Gastrocnemius medialis (tissue), 4 donors: Measurements from ENCODE around the gene OAT. TPM values are rescaled to one million over a fixed set of nuclear protein-coding genes. Genes with fewer than 3 reads are reported as not detected.

Experiments
- ATAC-seq, 2 donors: fragments of 150-250 bp; one replicate each; pipeline ENCODE4 v1.9.1; 2016
- DNase-seq, 2 donors: peaks; one replicate each; pipeline ENCODE4 v3.0.0-alpha.2; 2019
- H3K27ac ChIP-seq, 4 donors: fragments of 200-600 bp; sonication (generic); 1 replicate in 1 of 4; 2 replicates in 3 of 4; pipeline ENCODE4 v1.5.1; 2016 to 2018; ENCODE audit warnings: mild to moderate bottlenecking in 2 of 4, moderate library complexity in 1 of 4
- H3K27me3 ChIP-seq, 3 donors: fragments of 200-600 bp; sonication (generic) in 2 of 3; 1 replicate in 1 of 3; 2 replicates in 2 of 3; pipeline versions ENCODE4 v1.5.1 to v1.6.0; 2016 to 2019; ENCODE audit warnings: mild to moderate bottlenecking in 1 of 3, moderate library complexity in 1 of 3
- H3K36me3 ChIP-seq, 2 donors: fragments of 200-600 bp; sonication (generic) in 1 of 2; one replicate each; pipeline ENCODE4 v1.5.1; 2017 to 2018
- H3K4me1 ChIP-seq, 2 donors: fragments of 200-600 bp; sonication (generic) in 1 of 2; one replicate each; pipeline ENCODE4 v1.5.1; 2016 to 2017; ENCODE audit warnings: mild to moderate bottlenecking in 2 of 2
- H3K4me3 ChIP-seq, 4 donors: fragments of 200-600 bp; sonication (generic) in 3 of 4; 1 replicate in 1 of 4; 2 replicates in 3 of 4; pipeline ENCODE4 v1.5.1; 2016 to 2019; ENCODE audit warnings: mild to moderate bottlenecking in 2 of 4
- H3K9me3 ChIP-seq, 3 donors: fragments of 200-600 bp; sonication (generic) in 2 of 3; 1 replicate in 1 of 3; 2 replicates in 2 of 3; pipeline ENCODE4 v1.5.1; 2016 to 2019
- POLR2A ChIP-seq, 2 donors: fragments of 450-650 bp; IDR thresholded peaks; one replicate each; pipeline ENCODE4 v1.6.1; 2017; ENCODE audit warnings: antibody characterized with exemption in 2 of 2, mild to moderate bottlenecking in 2 of 2, moderate library complexity in 2 of 2
- in situ Hi-C, 4 donors: fragments of 200-750 bp; cut with MboI; loops; one replicate each; pipeline versions ENCODE4 v1.15.0 to v1.8.0; 2017; ENCODE audit warnings: low sequenced_read_pairs in 4 of 4
- intact Hi-C: fragments of 100-400 bp; cut with DNase I; formaldehyde crosslinking; loops from one replicate; pipeline ENCODE4 v1.15.1; 2023; ENCODE audit warnings: low total_unique reads
- total RNA-seq, 4 donors: library from RNA; depleted of rRNA; stranded (reverse); fragments of >200 nt; gene quantifications; one replicate each; pipeline versions ENCODE4 v1.1.0 to v1.2.3, GENCODE V29; 2016
- TF ChIP-seq, protein P1 (sequence below), 5 experiments: fragments of 450-650 bp in 3 of 5; fragments of 200-600 bp in 2 of 5; sonication (generic) in 2 of 5; IDR thresholded peaks in 4 of 5; conservative IDR thresholded peaks in 1 of 5; 1 replicate in 4 of 5; 2 replicates in 1 of 5; pipeline ENCODE4 v1.5.1; 2016 to 2019; ENCODE audit warnings: antibody characterized with exemption in 5 of 5, mild to moderate bottlenecking in 3 of 5, moderate library complexity in 3 of 5

Gene OAT
- total RNA-seq, 4 donors from 2014 or later: 20.1 to 97.2 (median 42.6) TPM

DNA sequence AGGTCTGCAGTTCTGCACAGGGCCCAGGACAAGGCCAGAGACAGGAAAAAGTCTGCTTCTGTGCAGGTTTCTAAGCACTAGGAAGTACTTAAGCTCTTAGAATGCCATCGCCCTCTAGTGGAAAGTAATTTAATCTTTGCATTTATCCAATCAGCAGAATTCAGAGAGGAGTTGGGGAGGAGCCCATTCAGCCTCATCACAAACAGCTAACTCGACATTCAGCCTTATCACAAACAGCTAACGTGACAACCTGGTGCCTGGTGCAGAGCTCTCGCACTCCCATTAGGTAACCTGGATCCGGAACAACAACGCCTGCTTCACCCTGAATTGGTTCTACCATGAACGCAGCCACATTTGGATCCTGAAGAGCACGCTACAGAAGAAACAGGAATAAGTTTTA is 15.2 kb downstream of the OAT start:
- ATAC-seq (peak; percentile 54 to 86), DNase-seq (no peak)
- Histone ChIP-seq H3K27ac (no peak overlapping the region), H3K27me3 (no peaks in the 10 kb centered on the region), H3K9me3 (no peaks in the 10 kb centered on the region), H3K4me3 (no peak overlapping the region), H3K4me1 (no peaks in the 10 kb centered on the region), H3K36me3 (peaks cover 6 to 83% of the 10 kb centered on the region in 2 donors)
- in situ Hi-C loops: no loop called here
- TF ChIP-seq, protein P1, sequence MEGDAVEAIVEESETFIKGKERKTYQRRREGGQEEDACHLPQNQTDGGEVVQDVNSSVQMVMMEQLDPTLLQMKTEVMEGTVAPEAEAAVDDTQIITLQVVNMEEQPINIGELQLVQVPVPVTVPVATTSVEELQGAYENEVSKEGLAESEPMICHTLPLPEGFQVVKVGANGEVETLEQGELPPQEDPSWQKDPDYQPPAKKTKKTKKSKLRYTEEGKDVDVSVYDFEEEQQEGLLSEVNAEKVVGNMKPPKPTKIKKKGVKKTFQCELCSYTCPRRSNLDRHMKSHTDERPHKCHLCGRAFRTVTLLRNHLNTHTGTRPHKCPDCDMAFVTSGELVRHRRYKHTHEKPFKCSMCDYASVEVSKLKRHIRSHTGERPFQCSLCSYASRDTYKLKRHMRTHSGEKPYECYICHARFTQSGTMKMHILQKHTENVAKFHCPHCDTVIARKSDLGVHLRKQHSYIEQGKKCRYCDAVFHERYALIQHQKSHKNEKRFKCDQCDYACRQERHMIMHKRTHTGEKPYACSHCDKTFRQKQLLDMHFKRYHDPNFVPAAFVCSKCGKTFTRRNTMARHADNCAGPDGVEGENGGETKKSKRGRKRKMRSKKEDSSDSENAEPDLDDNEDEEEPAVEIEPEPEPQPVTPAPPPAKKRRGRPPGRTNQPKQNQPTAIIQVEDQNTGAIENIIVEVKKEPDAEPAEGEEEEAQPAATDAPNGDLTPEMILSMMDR (IDR thresholded peaks at IDR 0.05 in 4 of 5, conservative IDR thresholded peaks at IDR 0.05 in 1 of 5): peak in 4 of 5 experiments; percentile 31 to 56 (median 45)
- TF ChIP-seq POLR2A (IDR thresholded peaks at IDR 0.05): no peak
- intact Hi-C loops: no loop called here

DNA sequence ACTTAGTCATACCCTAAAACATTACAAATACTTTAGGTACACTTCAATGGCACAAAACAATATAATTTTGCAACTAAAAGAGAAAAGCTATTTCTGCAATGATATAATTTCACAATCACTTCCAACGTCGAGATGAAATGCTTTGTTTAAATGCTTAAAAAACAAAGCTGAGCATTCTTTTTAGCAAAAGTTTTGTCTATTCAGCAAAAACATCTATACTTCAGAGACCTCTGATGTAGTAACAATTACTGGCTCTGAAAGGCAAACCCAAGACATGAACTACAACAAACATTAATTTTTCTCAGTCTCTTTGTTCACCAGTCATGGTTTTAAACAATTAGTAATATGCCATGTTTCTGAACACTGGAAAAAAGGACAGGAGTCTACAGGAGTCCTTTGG is 16.4 kb downstream of the OAT start:
- peaks cover 6 to 83% of the 10 kb centered on the region in 2 donors for H3K36me3 ChIP-seq
- DNase-seq: no peak

DNA sequence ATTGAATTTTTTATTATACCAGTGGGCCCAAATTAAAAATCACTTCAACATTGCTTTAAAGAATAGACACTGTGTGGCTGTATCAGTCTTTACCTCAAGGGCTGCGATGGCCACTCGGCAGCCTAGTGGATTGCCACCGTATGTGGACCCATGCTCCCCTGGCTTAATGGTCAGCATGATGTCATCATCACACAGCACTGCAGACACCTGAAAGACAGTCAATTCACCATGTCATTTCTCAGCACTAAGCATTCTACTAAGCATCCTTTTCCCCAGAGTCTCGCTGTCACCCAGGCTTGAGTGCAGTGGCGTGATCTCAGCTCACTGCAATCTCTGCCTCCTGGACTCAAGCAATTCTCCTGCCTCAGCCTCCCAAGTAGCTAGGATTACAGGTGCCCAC is 17.1 kb downstream of the OAT start:
- no peak for DNase-seq
- TF ChIP-seq, protein P1 (IDR thresholded peaks at IDR 0.05 in 4 of 5, conservative IDR thresholded peaks at IDR 0.05 in 1 of 5): no peak
- TF ChIP-seq POLR2A (IDR thresholded peaks at IDR 0.05): no peak
- no peak overlapping the region for H3K4me3 ChIP-seq
- intact Hi-C loops (no loop called here), in situ Hi-C loops (no loop called here)
- peaks cover 6 to 85% of the 10 kb centered on the region in 2 donors for H3K36me3 ChIP-seq
- no peak for ATAC-seq
- H3K27ac ChIP-seq: no peak overlapping the region
- H3K4me1 ChIP-seq: no peaks in the 10 kb centered on the region
- H3K27me3 ChIP-seq: no peaks in the 10 kb centered on the region
- no peaks in the 10 kb centered on the region for H3K9me3 ChIP-seq

More for the DNA sequence above, 16.4 kb downstream of the OAT start:
- Histone ChIP-seq H3K4me1 (no peaks in the 10 kb centered on the region), H3K4me3 (no peak overlapping the region), H3K27ac (no peak overlapping the region), H3K9me3 (no peaks in the 10 kb centered on the region), H3K27me3 (no peaks in the 10 kb centered on the region)
- in situ Hi-C loops: no loop called here
- ATAC-seq: no peak
- TF ChIP-seq, protein P1 (IDR thresholded peaks at IDR 0.05 in 4 of 5, conservative IDR thresholded peaks at IDR 0.05 in 1 of 5): no peak
- TF ChIP-seq POLR2A (IDR thresholded peaks at IDR 0.05): no peak
- intact Hi-C loops: no loop called here

DNA sequence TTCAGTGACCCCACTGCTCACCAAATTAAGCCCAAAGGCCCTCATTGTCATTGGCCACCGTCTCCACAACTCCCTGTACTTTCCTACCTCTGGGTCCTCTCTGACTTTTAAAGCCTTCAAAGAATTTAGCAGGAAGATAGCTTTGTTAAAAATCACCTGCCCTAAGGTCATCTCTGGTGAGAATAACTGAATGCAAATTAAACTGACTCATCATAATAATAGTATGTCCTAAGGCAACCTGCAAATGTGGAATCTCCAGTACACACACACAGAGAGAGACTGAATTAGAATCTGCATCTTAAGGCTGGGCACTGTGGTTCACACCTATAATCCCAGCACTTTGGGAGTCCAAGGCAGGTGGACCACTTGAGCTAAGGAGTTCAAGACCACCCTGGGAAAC is 24.1 kb downstream of the OAT start:
- Histone ChIP-seq H3K4me3 (no peak overlapping the region), H3K36me3 (peaks cover 0 to 20% of the 10 kb centered on the region in 2 donors), H3K27me3 (no peaks in the 10 kb centered on the region), H3K27ac (no peak overlapping the region), H3K9me3 (no peaks in the 10 kb centered on the region), H3K4me1 (peaks cover 0 to under 1% of the 10 kb centered on the region in 2 donors)
- in situ Hi-C loops (loop anchor here (25.0 kb wide), 1 partner anchor 807 kb away; no protein-coding TSS in a partner anchor), intact Hi-C loops (no loop called here)
- ATAC-seq (no peak), DNase-seq (no peak)
- TF ChIP-seq, protein P1 (IDR thresholded peaks at IDR 0.05 in 4 of 5, conservative IDR thresholded peaks at IDR 0.05 in 1 of 5): no peak
- TF ChIP-seq POLR2A (IDR thresholded peaks at IDR 0.05): no peak
